Astrocyte of the hippocampus (primary cell): ENCODE measurements around the gene RBM4.

Experiments
- DNase-seq: peaks from one replicate; pipeline ENCODE4 v3.0.0; 2011; ENCODE audit warnings: low read depth, low spot score

Gene RBM4

GRCh38 chr11:66688561-66689534 lies 50.3 kb downstream of the RBM4 start:
- no peak for DNase-seq

DNA sequence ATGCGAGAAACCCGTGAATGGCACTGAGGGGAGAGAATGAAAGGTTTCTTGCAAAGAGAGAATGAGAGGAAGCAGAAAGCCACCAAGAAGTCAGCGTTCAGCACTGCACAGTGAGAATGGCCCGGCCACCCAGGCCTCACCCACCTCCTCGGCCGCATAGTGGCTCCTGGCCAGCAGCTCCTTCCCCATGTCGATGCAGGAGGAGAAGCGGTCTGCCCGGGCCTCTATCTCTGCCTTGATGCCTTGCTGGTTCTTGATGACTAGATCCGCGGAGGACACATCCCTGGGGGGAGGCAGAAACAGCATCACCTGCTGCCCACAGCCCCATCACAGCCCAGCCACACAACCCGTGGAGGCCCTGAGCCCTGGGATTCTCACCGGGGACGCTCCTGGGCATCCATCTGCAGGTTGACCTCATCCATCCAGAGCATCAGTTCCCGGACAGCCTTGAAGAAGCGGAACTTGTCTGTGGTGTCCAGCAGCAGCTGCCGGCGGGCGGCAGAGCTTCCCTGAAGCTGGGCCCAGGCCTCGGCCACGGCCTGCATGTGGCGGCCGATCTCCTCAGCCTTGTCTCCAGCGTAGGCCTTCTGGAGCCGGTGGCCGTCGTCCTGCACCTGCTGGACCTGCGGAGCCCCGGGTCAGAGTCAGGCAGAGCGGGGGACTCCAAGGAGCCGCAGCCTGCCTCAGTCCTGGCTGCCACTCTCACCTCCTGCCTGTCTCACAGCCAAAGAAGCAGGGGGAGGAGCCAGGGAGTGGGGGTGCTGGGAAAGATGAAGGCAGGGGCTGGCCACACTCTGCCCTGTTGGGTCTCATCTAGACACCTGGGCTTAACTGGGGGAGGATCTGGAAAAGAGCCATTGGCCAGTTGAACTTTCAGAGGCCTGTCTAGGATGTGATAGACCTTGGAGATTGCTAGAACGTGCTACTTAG lies 51.4 kb downstream of the RBM4 start:
- DNase-seq = no peak

DNA sequence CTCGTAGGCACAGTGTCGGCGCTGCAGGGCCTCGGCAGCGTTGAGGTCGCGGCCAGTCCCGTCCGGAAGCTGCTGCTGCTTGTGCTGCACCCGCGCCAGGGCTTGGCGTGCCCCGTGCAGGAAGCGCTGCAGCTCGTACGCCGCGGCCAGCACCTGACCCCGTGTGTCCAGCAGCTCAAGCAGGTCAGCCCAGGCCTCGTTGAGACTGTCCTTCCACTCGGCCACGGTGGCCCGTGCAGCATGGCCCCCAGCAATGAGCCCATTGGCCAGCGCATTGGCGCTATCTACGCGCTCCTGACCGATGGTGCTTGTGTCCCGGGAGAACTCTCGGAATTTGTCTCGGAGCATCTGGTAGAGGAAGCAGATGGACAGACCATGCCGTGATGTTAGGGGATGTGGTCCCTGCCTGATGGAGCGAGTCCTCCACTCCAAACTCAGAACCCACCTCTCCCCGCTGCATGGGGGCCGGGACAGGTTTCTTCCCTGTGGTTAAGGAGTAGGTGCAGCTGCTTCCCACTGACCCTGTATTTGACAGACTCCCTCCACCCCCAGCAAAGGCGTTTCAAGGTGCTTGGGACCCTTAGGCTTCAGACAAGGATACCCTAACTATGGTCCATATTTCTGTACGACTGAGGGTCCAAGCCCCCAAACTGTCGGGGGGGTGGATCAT lies 52.9 kb downstream of the RBM4 start:
- DNase-seq = no peak

DNA sequence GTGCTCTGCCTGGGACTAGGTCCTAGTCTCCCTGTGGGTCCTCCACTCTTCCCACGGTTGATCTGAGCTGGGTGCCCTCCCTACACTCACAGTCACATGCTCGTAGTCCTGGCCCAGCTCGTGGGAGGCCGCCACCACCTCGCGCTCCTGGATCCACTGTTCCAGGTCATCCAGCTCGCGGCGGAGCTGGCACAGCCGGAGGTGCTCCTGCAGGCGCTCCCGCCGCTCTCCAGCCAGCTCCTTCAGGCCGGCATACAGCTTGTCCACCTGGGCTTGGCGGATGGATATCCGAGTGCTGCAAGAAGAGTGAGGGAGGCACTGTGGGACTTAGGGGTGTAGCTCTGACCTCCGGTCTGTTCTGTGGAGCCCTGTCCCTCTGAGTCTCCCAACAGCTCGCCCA lies 53.9 kb downstream of the RBM4 start:
- no peak for DNase-seq

DNA sequence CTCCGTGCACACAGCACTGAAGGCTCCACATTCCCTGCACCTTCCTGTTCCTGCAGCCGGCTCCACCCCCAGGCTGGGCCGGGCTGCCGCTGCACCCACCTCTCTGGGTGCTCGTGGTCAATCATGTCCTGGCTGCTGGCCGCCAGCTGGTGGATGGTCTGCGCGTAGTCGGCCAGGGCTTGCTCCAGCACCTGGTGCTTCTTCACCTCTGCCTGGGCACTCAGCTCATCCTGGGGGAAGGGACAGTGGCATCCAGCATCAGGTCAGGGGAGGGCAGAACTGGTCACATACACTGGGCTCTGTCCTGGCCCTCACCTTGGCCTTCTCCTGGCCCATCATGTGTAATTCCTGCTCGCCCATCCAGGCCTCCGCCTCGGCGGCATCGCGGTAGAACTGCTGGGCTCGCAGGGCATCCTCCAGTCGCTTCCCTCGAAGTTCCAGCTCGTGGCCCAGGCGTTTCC lies 54.4 kb downstream of the RBM4 start:
- DNase-seq = no peak

- no peak for DNase-seq
Observed at GRCh38 chr11:66693356-66694055, 55.0 kb downstream of the RBM4 start.

DNA sequence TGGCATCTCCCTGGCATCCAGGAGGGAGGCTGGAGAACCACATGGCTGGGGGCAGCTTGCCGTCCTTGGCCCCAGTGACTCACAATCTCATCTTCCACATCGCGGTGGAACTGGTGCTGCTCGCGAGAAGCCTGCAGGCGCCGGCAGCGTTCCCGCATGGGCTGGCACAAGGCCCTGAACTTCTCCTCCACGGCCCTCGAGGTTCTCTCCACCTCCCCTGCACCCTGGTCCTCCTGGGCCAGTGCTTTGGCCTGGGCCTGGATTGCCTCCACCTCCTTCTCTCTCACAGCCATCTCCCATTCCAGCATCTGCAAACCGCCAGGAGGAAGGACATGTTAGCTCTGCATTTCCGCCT lies 55.5 kb downstream of the RBM4 start:
- DNase-seq = no peak

GRCh38 chr11:66694732-66695207 lies 56.3 kb downstream of the RBM4 start:
- peak; percentile 97 for DNase-seq
